GM18498 (cell line): ENCODE data around the gene LRRIQ1.
"Not testable (repeated sequence)": the region's sequence is repeated elsewhere in the genome, so short reads cannot be mapped to it uniquely, and the experiment has no call there.

Experiments used
- ATAC-seq: cut with Tn5 transposase; IDR thresholded peaks from one replicate; pipeline ENCODE4 v1.9.1; 2021; ENCODE audit warnings: mild to moderate bottlenecking, moderate library complexity; ENCODE audit not compliant: unreplicated experiment

The LRRIQ1 gene

GRCh38 chr12:85036234-85036707 is at the start of gene LRRIQ1, which contains the start of gene TSPAN19:
TSS of gene LRRIQ1 (plus strand) at chr12:85036351. CDS start at chr12:85038177, 1,826 bp downstream.
TSS of gene TSPAN19 (minus strand) at chr12:85036277. CDS start at chr12:85029946, 6,331 bp downstream.
- peak; percentile 99 for ATAC-seq

GRCh38 chr12:84986586-84986985 is 49.6 kb upstream of the LRRIQ1 start:
- no peak for ATAC-seq

DNA sequence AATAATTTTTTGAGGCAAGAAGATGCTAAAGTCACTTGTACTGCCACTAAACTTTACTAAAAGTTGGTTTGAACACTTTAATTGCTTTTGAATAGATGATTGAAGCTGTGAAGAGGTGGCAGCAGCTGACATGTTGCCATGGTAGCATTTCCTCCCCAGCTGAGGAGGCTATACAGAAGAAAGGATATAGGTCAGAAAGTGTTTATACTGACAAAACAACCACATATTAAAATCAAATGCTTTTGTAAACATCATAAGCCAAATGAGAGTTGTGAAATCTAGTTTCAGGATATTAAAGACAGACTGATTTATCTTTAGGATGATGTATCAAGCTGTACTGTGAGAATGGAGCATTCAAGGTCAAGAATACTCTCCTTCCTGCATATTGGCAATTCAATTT is 41.7 kb upstream of the LRRIQ1 start:
- ATAC-seq = no peak

DNA sequence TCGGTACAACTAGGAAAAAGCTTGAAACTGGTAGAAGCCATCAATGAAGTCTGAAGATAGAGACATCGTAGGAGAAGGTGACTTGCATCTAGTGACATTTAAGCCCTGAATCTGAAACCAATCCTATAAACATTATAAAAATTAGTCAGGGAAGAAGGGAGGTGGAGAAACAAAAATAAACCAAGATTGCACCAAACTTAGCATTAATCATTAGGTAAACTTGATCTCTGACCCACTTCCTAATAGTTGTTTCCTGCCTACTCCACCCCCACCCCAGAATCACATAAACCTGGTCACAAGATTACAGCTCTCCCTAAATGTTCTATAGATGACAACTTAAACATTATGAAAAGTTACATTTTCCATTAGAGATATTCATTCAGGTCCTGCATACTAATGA is 40.5 kb upstream of the LRRIQ1 start:
- ATAC-seq = no peak

- ATAC-seq = no peak
These were observed 39.4 kb upstream of the LRRIQ1 start for GRCh38 chr12:84996759-84997158.

- no peak for ATAC-seq
These were observed 37.8 kb upstream of the LRRIQ1 start for GRCh38 chr12:84998341-84998740.

DNA sequence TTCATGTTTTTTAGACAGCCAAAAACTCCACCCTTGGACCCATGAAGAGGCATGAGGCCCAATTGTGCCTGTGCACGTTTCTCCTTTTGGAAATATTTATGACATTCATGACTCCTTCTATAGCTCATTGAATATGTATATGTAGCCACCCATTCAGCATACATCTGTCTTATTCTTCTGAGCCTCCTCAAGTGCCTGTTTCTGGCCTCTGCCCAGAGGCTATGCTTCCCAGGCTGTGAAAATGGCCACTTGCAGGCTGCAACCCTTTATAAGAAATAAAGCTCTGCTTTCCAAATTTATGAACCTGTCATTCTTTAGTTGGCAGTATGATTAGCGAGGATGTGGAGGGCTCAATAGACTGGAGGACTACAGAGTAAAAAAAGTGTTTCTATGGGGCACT is 35.4 kb upstream of the LRRIQ1 start:
- no peak for ATAC-seq

GRCh38 chr12:85002778-85003296 is 33.3 kb upstream of the LRRIQ1 start:
- no peak for ATAC-seq

GRCh38 chr12:85004204-85004603 is 31.9 kb upstream of the LRRIQ1 start:
- no peak for ATAC-seq

- ATAC-seq = not testable (repeated sequence)
These were observed 31.1 kb upstream of the LRRIQ1 start for GRCh38 chr12:85005047-85005446.

- no peak for ATAC-seq
These were observed 30.5 kb upstream of the LRRIQ1 start for GRCh38 chr12:85005615-85006014.

- no peak for ATAC-seq
These were observed 29.9 kb upstream of the LRRIQ1 start for GRCh38 chr12:85006206-85006605.

DNA sequence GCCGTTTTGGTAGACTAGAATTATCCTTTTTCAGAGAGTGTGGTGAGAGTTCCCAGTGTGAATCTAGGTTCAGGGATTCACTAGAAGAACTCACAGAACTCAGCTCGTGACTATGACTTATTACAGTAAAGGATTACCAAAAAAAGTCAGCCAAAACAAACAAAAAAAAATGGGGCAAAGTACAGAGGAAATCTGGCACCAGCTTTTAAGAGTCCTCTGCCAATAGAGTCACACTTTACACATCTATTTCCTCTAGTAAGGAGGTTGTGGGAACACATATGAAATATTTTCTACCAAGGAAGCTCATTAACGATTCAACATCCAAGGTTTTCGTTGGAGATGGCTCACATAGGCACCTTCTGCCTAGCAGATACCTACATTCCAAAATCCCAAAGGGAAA is 28.3 kb upstream of the LRRIQ1 start:
- ATAC-seq = no peak

DNA sequence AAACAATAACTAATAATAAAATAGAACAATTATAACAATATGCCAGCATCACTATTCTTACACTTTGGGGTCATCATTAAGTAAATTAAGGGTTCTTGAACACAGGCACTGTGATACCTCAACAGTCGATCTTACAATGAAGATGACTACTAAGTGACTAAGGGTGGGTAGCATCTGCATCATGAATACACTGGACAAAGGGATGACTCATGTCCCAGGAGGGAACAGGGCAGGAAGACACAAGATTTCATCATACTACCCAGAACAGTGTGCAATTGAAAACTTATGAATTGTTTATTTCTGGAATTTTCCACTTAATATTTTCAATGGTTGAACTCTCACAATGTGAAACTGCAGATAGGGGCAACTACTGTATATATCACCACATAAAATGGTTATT is 19.7 kb upstream of the LRRIQ1 start:
- no peak for ATAC-seq

GRCh38 chr12:85017133-85017532 is 19.0 kb upstream of the LRRIQ1 start:
- ATAC-seq = no peak

GRCh38 chr12:85017618-85018017 is 18.5 kb upstream of the LRRIQ1 start:
- ATAC-seq = no peak

DNA sequence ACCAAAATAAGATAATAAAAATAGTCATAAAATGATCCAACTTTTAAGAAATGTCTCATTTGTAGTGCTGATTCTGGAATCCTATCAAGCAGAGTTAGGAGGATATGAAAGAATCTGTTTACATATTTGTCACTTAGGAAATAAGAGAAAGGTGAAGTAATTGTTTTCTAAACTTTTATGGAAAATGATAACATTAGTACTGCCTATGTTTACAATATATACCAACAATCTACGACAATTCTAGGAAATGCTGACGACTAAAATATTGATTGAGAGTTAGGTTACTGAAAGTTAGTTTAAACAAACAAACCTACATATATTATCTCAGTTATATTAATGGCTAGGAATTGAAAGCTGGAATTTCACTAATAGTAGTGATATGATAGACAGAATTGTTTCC is 18.1 kb upstream of the LRRIQ1 start:
- no peak for ATAC-seq

DNA sequence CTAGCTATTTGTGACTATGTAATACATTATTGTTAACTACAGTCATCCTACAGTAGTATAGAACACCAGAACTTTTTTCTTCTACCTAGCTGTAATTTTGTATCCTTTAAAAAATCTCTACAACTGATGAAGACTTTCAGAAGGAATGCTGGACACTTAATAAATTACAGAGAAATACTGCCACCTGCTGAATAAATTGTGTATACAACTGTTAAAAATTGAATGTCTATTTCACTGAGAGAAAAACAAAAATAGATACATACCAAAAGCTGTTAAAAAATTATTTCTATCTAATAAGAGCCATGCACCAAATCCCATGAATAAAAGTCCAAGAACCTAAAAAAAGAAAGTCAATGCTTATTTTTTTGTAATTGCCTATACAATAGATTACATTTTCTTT is 6.7 kb upstream of the LRRIQ1 start:
- no peak for ATAC-seq

GRCh38 chr12:85036733-85037132 is 582 bp downstream of the LRRIQ1 start:
- no peak for ATAC-seq

- no peak for ATAC-seq
These were observed 5.2 kb downstream of the LRRIQ1 start for GRCh38 chr12:85041395-85041794.

DNA sequence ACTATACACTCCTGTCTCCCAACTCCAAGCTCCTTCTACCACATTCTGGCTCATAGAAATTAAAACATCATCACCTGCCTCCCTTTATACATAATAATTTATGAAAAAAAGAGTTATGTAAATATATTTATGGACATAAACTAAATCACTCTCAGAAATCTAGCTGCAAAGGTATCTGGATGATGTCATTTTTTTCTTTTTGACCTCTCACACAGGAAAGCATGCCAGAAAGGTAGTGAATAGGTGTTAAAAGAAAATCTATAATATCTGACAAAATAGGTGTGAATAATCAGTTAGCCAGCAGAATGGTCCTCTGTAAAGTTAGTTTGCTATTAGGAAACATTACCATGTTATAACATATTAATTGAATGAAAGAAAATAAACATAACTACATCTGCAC is 7.7 kb downstream of the LRRIQ1 start:
- no peak for ATAC-seq

GRCh38 chr12:85057370-85057963 is 21.3 kb downstream of the LRRIQ1 start:
- ATAC-seq = peak; percentile 83

DNA sequence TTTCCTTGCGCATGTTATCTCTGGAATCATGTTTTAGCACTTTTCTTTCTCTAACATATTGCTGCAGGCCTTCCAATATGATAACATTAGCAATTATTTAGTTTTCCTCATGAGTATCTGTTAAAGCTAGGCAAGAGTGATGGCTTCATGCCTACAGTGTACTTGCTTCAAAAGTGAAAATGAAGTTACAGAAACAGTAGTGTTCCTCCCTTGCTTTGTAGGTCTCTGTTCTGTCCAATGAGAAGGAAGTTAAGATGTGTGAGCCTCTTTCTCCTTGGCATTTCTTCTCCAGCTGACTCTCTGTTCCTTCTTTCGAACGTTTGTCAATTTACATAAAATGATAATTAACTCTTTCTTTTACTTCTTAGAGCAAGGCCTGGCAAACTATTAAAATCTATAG is 22.2 kb downstream of the LRRIQ1 start:
- ATAC-seq = peak; percentile 62
